Astrocyte (in vitro differentiated cells and primary cell): Measurements from ENCODE around the gene CHCHD3. TPM values are rescaled to one million over a fixed set of nuclear protein-coding genes. Genes with fewer than 3 reads are reported as not detected.

Experiments used
- DNase-seq: peaks from one replicate; pipeline ENCODE4 v3.0.0-alpha.2; 2010; ENCODE audit warnings: low read depth
- FAIRE-seq: peaks from 2 replicates; lab custom pipeline; 2011; peaks lifted over from hg19 to GRCh38; lab: Jason Lieb, UNC
- H2AFZ ChIP-seq: 2 replicates; pipeline ENCODE4 v1.6.0; 2012; ENCODE audit warnings: low read depth, low read length, inconsistent platforms
- H3K27ac ChIP-seq: 2 replicates; pipeline ENCODE4 v1.5.1; 2011; ENCODE audit warnings: low read depth, low read length, inconsistent platforms
- H3K27me3 ChIP-seq: 2 replicates; pipeline ENCODE4 v1.6.0; 2011; ENCODE audit warnings: low read length, inconsistent platforms; ENCODE audit not compliant: insufficient read depth
- H3K36me3 ChIP-seq: 2 replicates; pipeline ENCODE4 v1.5.1; 2011; ENCODE audit warnings: low read length, inconsistent platforms; ENCODE audit not compliant: insufficient read depth
- H3K4me1 ChIP-seq: 2 replicates; pipeline ENCODE4 v1.5.1; 2011; ENCODE audit warnings: low read length, inconsistent platforms; ENCODE audit not compliant: insufficient read depth
- H3K4me2 ChIP-seq: 2 replicates; pipeline ENCODE4 v1.6.0; 2012; ENCODE audit warnings: low read length, inconsistent platforms
- H3K4me3 ChIP-seq: 2 replicates; pipeline ENCODE4 v1.5.1; 2011; ENCODE audit warnings: low read depth, mild to moderate bottlenecking, low read length, inconsistent platforms; ENCODE audit not compliant: insufficient read depth
- H3K79me2 ChIP-seq: 2 replicates; pipeline ENCODE4 v1.6.0; 2012; ENCODE audit warnings: mild to moderate bottlenecking, low read length, inconsistent platforms; ENCODE audit not compliant: insufficient read depth
- H3K9ac ChIP-seq: 2 replicates; pipeline ENCODE4 v1.6.0; 2012; ENCODE audit warnings: mild to moderate bottlenecking, low read length, inconsistent platforms
- H3K9me3 ChIP-seq: 2 replicates; pipeline ENCODE4 v1.5.1; 2012; ENCODE audit warnings: low read depth, mild to moderate bottlenecking, low read length, inconsistent platforms; ENCODE audit not compliant: insufficient read depth
- H4K20me1 ChIP-seq: 2 replicates; pipeline ENCODE4 v1.6.0; 2012; ENCODE audit warnings: low read length, inconsistent platforms; ENCODE audit not compliant: insufficient read depth
- H3K27ac Mint-ChIP-seq: one replicate; pipeline ENCODE4 v1.8.0; 2021; ENCODE audit warnings: mild to moderate bottlenecking, mixed read lengths; ENCODE audit not compliant: unreplicated experiment
- H3K27me3 Mint-ChIP-seq: one replicate; pipeline ENCODE4 v1.8.0; 2021; ENCODE audit warnings: low read depth, mixed read lengths; ENCODE audit not compliant: unreplicated experiment
- H3K36me3 Mint-ChIP-seq: one replicate; pipeline ENCODE4 v1.8.0; 2021; ENCODE audit warnings: low read depth, mixed read lengths; ENCODE audit not compliant: unreplicated experiment
- H3K4me1 Mint-ChIP-seq: one replicate; pipeline ENCODE4 v1.8.0; 2021; ENCODE audit warnings: low read depth, mixed read lengths; ENCODE audit not compliant: unreplicated experiment
- H3K4me3 Mint-ChIP-seq: one replicate; pipeline ENCODE4 v1.8.0; 2021; ENCODE audit warnings: mild to moderate bottlenecking, moderate library complexity, mixed read lengths; ENCODE audit not compliant: unreplicated experiment
- H3K9me3 Mint-ChIP-seq: one replicate; pipeline ENCODE4 v1.8.0; 2021; ENCODE audit warnings: mild to moderate bottlenecking, mixed read lengths; ENCODE audit not compliant: unreplicated experiment
- CTCF ChIP-seq: IDR thresholded peaks from 2 replicates; pipeline ENCODE4 v1.5.1; 2011; ENCODE audit warnings: low read depth, mild to moderate bottlenecking, inconsistent platforms, low read length, moderate library complexity; ENCODE audit not compliant: insufficient read depth
- EZH2 ChIP-seq: IDR thresholded peaks from 2 replicates; pipeline ENCODE4 v1.6.1; 2012; ENCODE audit warnings: mild to moderate bottlenecking, low read length, inconsistent platforms; ENCODE audit not compliant: insufficient read depth
- total RNA-seq: library from RNA; stranded (reverse); gene quantifications from 2 replicates; pipeline ENCODE4 v1.2.1, GENCODE V29; 2021

The CHCHD3 gene
- total RNA-seq, 1 donor from 2014 or later: 63.1 TPM

- Mint-ChIP-seq H3K9me3 (no peaks in the 10 kb centered on the region), H3K27ac (no peak overlapping the region), H3K4me3 (no peak overlapping the region), H3K4me1 (no peaks in the 10 kb centered on the region), H3K36me3 (peaks cover 10% of the 10 kb centered on the region), H3K27me3 (no peaks in the 10 kb centered on the region)
- Histone ChIP-seq H3K27ac (no peak overlapping the region), H3K36me3 (no peaks in the 10 kb centered on the region), H3K79me2 (peaks cover 65% of the 10 kb centered on the region), H3K9me3 (no peaks in the 10 kb centered on the region), H2AFZ (no peak overlapping the region), H3K4me1 (no peaks in the 10 kb centered on the region), H3K4me3 (no peak overlapping the region), H3K9ac (no peak overlapping the region), H3K27me3 (no peaks in the 10 kb centered on the region), H3K4me2 (no peak overlapping the region), H4K20me1 (peaks cover 60% of the 10 kb centered on the region)
- TF ChIP-seq EZH2 (no peak), CTCF (no peak)
- FAIRE-seq: no peak
- no peak for DNase-seq
Measured at GRCh38 chr7:133061792-133062191, 20.1 kb downstream of the CHCHD3 start.

GRCh38 chr7:133061357-133061756, 20.5 kb downstream of the CHCHD3 start:
- no peak overlapping the region for H3K4me3 ChIP-seq
- H3K9me3 Mint-ChIP-seq: no peaks in the 10 kb centered on the region

More at GRCh38 chr7:133061357-133061756, 20.5 kb downstream of the CHCHD3 start:
- Histone ChIP-seq H3K4me2 (no peak overlapping the region), H3K9me3 (no peaks in the 10 kb centered on the region), H3K79me2 (peaks cover 65% of the 10 kb centered on the region), H2AFZ (no peak overlapping the region), H3K27ac (no peak overlapping the region), H4K20me1 (peaks cover 60% of the 10 kb centered on the region), H3K4me1 (no peaks in the 10 kb centered on the region), H3K27me3 (no peaks in the 10 kb centered on the region), H3K36me3 (no peaks in the 10 kb centered on the region), H3K9ac (no peak overlapping the region)
- no peak for FAIRE-seq
- TF ChIP-seq EZH2 (no peak), CTCF (no peak)
- no peak overlapping the region for H3K27ac Mint-ChIP-seq
- no peaks in the 10 kb centered on the region for H3K4me1 Mint-ChIP-seq
- peaks cover 9% of the 10 kb centered on the region for H3K36me3 Mint-ChIP-seq
- no peak overlapping the region for H3K4me3 Mint-ChIP-seq
- H3K27me3 Mint-ChIP-seq: no peaks in the 10 kb centered on the region
- DNase-seq: no peak
